GM19438 (cell line): ENCODE results near the gene MREG.

Experiments used
- ATAC-seq: cut with Tn5 transposase; IDR thresholded peaks from one replicate; pipeline ENCODE4 v1.9.1; 2021; ENCODE audit warnings: low read depth; ENCODE audit not compliant: unreplicated experiment

Gene MREG

GRCh38 chr2:215920244-215921100, 92.9 kb downstream of the MREG start:
- ATAC-seq = peak; percentile 54

- no peak for ATAC-seq
Measured at GRCh38 chr2:215919624-215920243, 93.6 kb downstream of the MREG start.

- no peak for ATAC-seq
Measured at GRCh38 chr2:215918901-215919599, 94.3 kb downstream of the MREG start.

GRCh38 chr2:215917953-215918620, 95.3 kb downstream of the MREG start:
- peak; percentile 81 for ATAC-seq

- ATAC-seq = no peak
Measured at GRCh38 chr2:215915441-215915840, 97.9 kb downstream of the MREG start.

GRCh38 chr2:215914777-215915165, 98.6 kb downstream of the MREG start:
- no peak for ATAC-seq

- no peak for ATAC-seq
Measured at GRCh38 chr2:215914054-215914776, 99.1 kb downstream of the MREG start.

GRCh38 chr2:215912299-215912842, 101.0 kb downstream of the MREG start:
- no peak for ATAC-seq

- ATAC-seq = no peak
Measured at GRCh38 chr2:215911301-215912085, 101.9 kb downstream of the MREG start.

GRCh38 chr2:215910180-215910579, 103.2 kb downstream of the MREG start:
- ATAC-seq = no peak

GRCh38 chr2:215907147-215907546, 106.2 kb downstream of the MREG start:
- ATAC-seq = no peak

- no peak for ATAC-seq
Measured at GRCh38 chr2:215906458-215906857, 106.9 kb downstream of the MREG start.

GRCh38 chr2:215905691-215906090, 107.7 kb downstream of the MREG start:
- no peak for ATAC-seq

GRCh38 chr2:215904101-215904500, 109.2 kb downstream of the MREG start:
- ATAC-seq = no peak

- no peak for ATAC-seq
Measured at GRCh38 chr2:215903203-215903602, 110.1 kb downstream of the MREG start.

- no peak for ATAC-seq
Measured at GRCh38 chr2:215901796-215902195, 111.6 kb downstream of the MREG start.

- no peak for ATAC-seq
Measured at GRCh38 chr2:215900843-215901242, 112.5 kb downstream of the MREG start.

GRCh38 chr2:215900203-215900611, 113.1 kb downstream of the MREG start:
- no peak for ATAC-seq
